Stimulated activated CD4-positive, alpha-beta T cell treated with anti-CD3 and anti-CD28 coated beads, Interleukin-2, amount 100 ng/mL, for 4 hours (primary cell): ENCODE measurements around the gene ACTR5.
"Not testable (repeated sequence)": the region's sequence is repeated elsewhere in the genome, so short reads cannot be mapped to it uniquely, and the experiment has no call there.

ENCODE experiments used
- DNase-seq: peaks from one replicate; pipeline ENCODE4 v3.0.0-alpha.2; 2020; ENCODE audit warnings: low read depth

ACTR5 gene

GRCh38 chr20:38766071-38766470 is 17.8 kb downstream of the ACTR5 start:
- DNase-seq = no peak

GRCh38 chr20:38769376-38770295 is 21.4 kb downstream of the ACTR5 start:
- DNase-seq = no peak

GRCh38 chr20:38770546-38770945 is 22.3 kb downstream of the ACTR5 start:
- no peak for DNase-seq

- DNase-seq = no peak
Observed at GRCh38 chr20:38770970-38771369, 22.7 kb downstream of the ACTR5 start.

GRCh38 chr20:38771621-38772020 is 23.4 kb downstream of the ACTR5 start:
- DNase-seq = no peak

- no peak for DNase-seq
Observed at GRCh38 chr20:38774167-38774566, 25.9 kb downstream of the ACTR5 start.

- no peak for DNase-seq
Observed at GRCh38 chr20:38776363-38776762, 28.1 kb downstream of the ACTR5 start.

- DNase-seq = no peak
Observed at GRCh38 chr20:38779247-38780097, 31.2 kb downstream of the ACTR5 start.

GRCh38 chr20:38782275-38782674 is 34.0 kb downstream of the ACTR5 start:
- no peak for DNase-seq

- no peak for DNase-seq
Observed at GRCh38 chr20:38787870-38788269, 39.6 kb downstream of the ACTR5 start.

GRCh38 chr20:38789503-38790199 is 41.4 kb downstream of the ACTR5 start:
- DNase-seq = no peak

GRCh38 chr20:38790200-38791053 is 42.2 kb downstream of the ACTR5 start:
- DNase-seq = peak; percentile 44

GRCh38 chr20:38791291-38791690 is 43.0 kb downstream of the ACTR5 start:
- no peak for DNase-seq

GRCh38 chr20:38791940-38792339 is 43.7 kb downstream of the ACTR5 start:
- DNase-seq = no peak

- DNase-seq = not testable (repeated sequence)
Observed at GRCh38 chr20:38794057-38794456, 45.8 kb downstream of the ACTR5 start.

GRCh38 chr20:38798266-38798665 is 50.0 kb downstream of the ACTR5 start:
- DNase-seq = no peak

GRCh38 chr20:38799203-38799602 is 50.9 kb downstream of the ACTR5 start:
- DNase-seq = no peak

- DNase-seq = no peak
Observed at GRCh38 chr20:38800882-38801281, 52.6 kb downstream of the ACTR5 start.

- DNase-seq = no peak
Observed at GRCh38 chr20:38804221-38804620, 56.0 kb downstream of the ACTR5 start.

GRCh38 chr20:38804682-38805501 is 56.6 kb downstream of the ACTR5 start:
- peak; percentile 53 for DNase-seq
